Tibial artery (tissue), 4 donors: ENCODE results near the gene LYRM4.

Experiments used
- DNase-seq, 2 donors: peaks; one replicate each; pipeline ENCODE4 v3.0.0-alpha.2; 2019
- H3K27ac ChIP-seq, 2 donors: fragments of 200-600 bp; sonication (generic) in 1 of 2; 1 replicate in 1 of 2; 2 replicates in 1 of 2; pipeline ENCODE4 v1.5.1; 2018 to 2019; ENCODE audit warnings: mild to moderate bottlenecking in 1 of 2
- H3K27me3 ChIP-seq, 2 donors: fragments of 200-600 bp; sonication (generic) in 1 of 2; one replicate each; pipeline versions ENCODE4 v1.5.1 to v1.6.0; 2016 to 2019
- H3K36me3 ChIP-seq, 3 donors: fragments of 200-600 bp; sonication (generic) in 2 of 3; one replicate each; pipeline ENCODE4 v1.5.1; 2016 to 2019; ENCODE audit warnings: mild to moderate bottlenecking in 2 of 3
- H3K4me1 ChIP-seq, 4 donors: fragments of 200-600 bp; sonication (generic) in 2 of 4; 1 replicate in 3 of 4; 2 replicates in 1 of 4; pipeline ENCODE4 v1.5.1; 2016 to 2019
- H3K4me3 ChIP-seq, 2 donors: fragments of 200-600 bp; sonication (generic) in 1 of 2; 1 replicate in 1 of 2; 2 replicates in 1 of 2; pipeline ENCODE4 v1.5.1; 2018 to 2019; ENCODE audit warnings: mild to moderate bottlenecking in 2 of 2
- H3K9me3 ChIP-seq, 3 donors: fragments of 200-600 bp; sonication (generic) in 1 of 3; one replicate each; pipeline ENCODE4 v1.5.1; 2016 to 2019
- CTCF ChIP-seq, 2 experiments: fragments of 200-600 bp in 1 of 2; fragments of 450-650 bp in 1 of 2; IDR thresholded peaks; one replicate each; pipeline ENCODE4 v1.5.1; 2017 to 2019; ENCODE audit warnings: antibody characterized with exemption in 2 of 2, mild to moderate bottlenecking in 1 of 2, moderate library complexity in 1 of 2
- intact Hi-C: fragments of 100-400 bp; cut with DNase I; formaldehyde crosslinking; loops from one replicate; pipeline ENCODE4 v1.15.0; 2023; ENCODE audit warnings: low total_unique reads

The LYRM4 gene

GRCh38 chr6:5156627-5157026 is 104.1 kb downstream of the LYRM4 start:
- no peak for DNase-seq
- H3K9me3 ChIP-seq: no peaks in the 10 kb centered on the region
- no peak for TF ChIP-seq CTCF (IDR thresholded peaks at IDR 0.05)
- no peak overlapping the region for H3K27ac ChIP-seq
- intact Hi-C loops: no loop called here
- no peaks in the 10 kb centered on the region for H3K27me3 ChIP-seq
- no peaks in the 10 kb centered on the region for H3K36me3 ChIP-seq
- no peak overlapping the region for H3K4me3 ChIP-seq
- no peaks in the 10 kb centered on the region for H3K4me1 ChIP-seq

- intact Hi-C loops: no loop called here
- Histone ChIP-seq H3K36me3 (no peaks in the 10 kb centered on the region), H3K9me3 (no peaks in the 10 kb centered on the region), H3K27me3 (no peaks in the 10 kb centered on the region), H3K27ac (no peak overlapping the region), H3K4me3 (no peak overlapping the region), H3K4me1 (no peaks in the 10 kb centered on the region)
- no peak for DNase-seq
- TF ChIP-seq CTCF (IDR thresholded peaks at IDR 0.05): no peak
Observed at GRCh38 chr6:5155906-5156305, 104.8 kb downstream of the LYRM4 start.

GRCh38 chr6:5153186-5153585 is 107.6 kb downstream of the LYRM4 start:
- no peak for TF ChIP-seq CTCF (IDR thresholded peaks at IDR 0.05)
- intact Hi-C loops: no loop called here
- H3K4me1 ChIP-seq: no peaks in the 10 kb centered on the region
- H3K9me3 ChIP-seq: no peaks in the 10 kb centered on the region
- no peak overlapping the region for H3K27ac ChIP-seq
- no peaks in the 10 kb centered on the region for H3K36me3 ChIP-seq
- DNase-seq: no peak
- no peaks in the 10 kb centered on the region for H3K27me3 ChIP-seq
- H3K4me3 ChIP-seq: no peak overlapping the region

GRCh38 chr6:5152460-5152859 is 108.3 kb downstream of the LYRM4 start:
- H3K36me3 ChIP-seq: no peaks in the 10 kb centered on the region
- TF ChIP-seq CTCF (IDR thresholded peaks at IDR 0.05): no peak
- intact Hi-C loops: no loop called here
- no peaks in the 10 kb centered on the region for H3K27me3 ChIP-seq
- no peaks in the 10 kb centered on the region for H3K9me3 ChIP-seq
- H3K4me1 ChIP-seq: no peaks in the 10 kb centered on the region
- no peak overlapping the region for H3K4me3 ChIP-seq
- H3K27ac ChIP-seq: no peak overlapping the region
- no peak for DNase-seq

- Histone ChIP-seq H3K36me3 (no peaks in the 10 kb centered on the region), H3K4me1 (no peaks in the 10 kb centered on the region), H3K9me3 (no peaks in the 10 kb centered on the region), H3K27ac (no peak overlapping the region), H3K4me3 (no peak overlapping the region), H3K27me3 (no peaks in the 10 kb centered on the region)
- DNase-seq: no peak
- intact Hi-C loops: no loop called here
- TF ChIP-seq CTCF (IDR thresholded peaks at IDR 0.05): no peak
Observed at GRCh38 chr6:5151955-5152401, 108.8 kb downstream of the LYRM4 start.

GRCh38 chr6:5151360-5151954 is 109.3 kb downstream of the LYRM4 start:
- Histone ChIP-seq H3K4me3 (no peak overlapping the region), H3K27ac (no peak overlapping the region), H3K4me1 (no peaks in the 10 kb centered on the region), H3K27me3 (no peaks in the 10 kb centered on the region), H3K9me3 (no peaks in the 10 kb centered on the region), H3K36me3 (no peaks in the 10 kb centered on the region)
- no peak for DNase-seq
- TF ChIP-seq CTCF (IDR thresholded peaks at IDR 0.05): no peak
- intact Hi-C loops: no loop called here
